Muscle layer of colon (tissue), 2 donors: Measurements from ENCODE around the gene FAM221B.

Experiments used
- H3K27ac ChIP-seq: one replicate; pipeline ENCODE4 v1.7.0; 2013; ENCODE audit warnings: low read depth, mild to moderate bottlenecking, low read length, moderate library complexity
- H3K27me3 ChIP-seq, 2 donors: one replicate each; pipeline ENCODE4 v1.7.0; 2013; ENCODE audit warnings: low read length in 2 of 2, mild to moderate bottlenecking in 2 of 2; ENCODE audit not compliant: insufficient read depth in 2 of 2, control insufficient read depth in 1 of 2
- H3K36me3 ChIP-seq: one replicate; pipeline ENCODE4 v1.7.0; 2013; ENCODE audit warnings: mild to moderate bottlenecking, low read length; ENCODE audit not compliant: insufficient read depth
- H3K4me1 ChIP-seq: one replicate; pipeline ENCODE4 v1.7.0; 2013; ENCODE audit warnings: mild to moderate bottlenecking, low read length; ENCODE audit not compliant: insufficient read depth
- H3K4me3 ChIP-seq, 2 donors: one replicate each; pipeline ENCODE4 v1.7.0; 2013; ENCODE audit warnings: low read length in 2 of 2, low read depth in 1 of 2, mild to moderate bottlenecking in 1 of 2, moderate library complexity in 1 of 2
- H3K9ac ChIP-seq: one replicate; pipeline ENCODE4 v1.7.0; 2013; ENCODE audit warnings: low read length
- H3K9me3 ChIP-seq: one replicate; pipeline ENCODE4 v1.7.0; 2013; ENCODE audit warnings: mild to moderate bottlenecking, low read length
- donor health status: abdominal sarcoma.
- donor health status: Adenocarcinoma of cecum.

FAM221B gene

DNA sequence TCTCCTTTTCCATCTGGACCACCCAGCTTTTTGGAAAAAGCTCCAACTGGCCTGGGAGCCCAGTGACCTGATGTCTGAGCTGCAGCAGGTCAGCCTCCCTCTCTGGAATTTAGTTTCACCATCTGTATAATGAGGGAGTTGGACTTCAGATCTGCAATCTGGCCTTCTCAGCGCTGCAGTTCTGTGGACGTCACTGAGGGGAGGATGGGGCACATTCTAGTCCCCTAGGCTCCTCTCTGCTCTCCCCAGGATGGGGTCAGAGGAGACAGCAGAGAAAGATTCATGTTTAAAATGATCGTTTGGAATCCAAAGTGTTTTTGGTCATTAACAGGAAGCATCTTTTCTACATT, 31.4 kb upstream of the FAM221B start:
- Histone ChIP-seq H3K4me1 (no peaks in the 10 kb centered on the region), H3K27me3 (no peaks in the 10 kb centered on the region), H3K36me3 (no peaks in the 10 kb centered on the region), H3K9me3 (no peaks in the 10 kb centered on the region), H3K9ac (no peak overlapping the region), H3K27ac (no peak overlapping the region), H3K4me3 (no peak overlapping the region)

DNA sequence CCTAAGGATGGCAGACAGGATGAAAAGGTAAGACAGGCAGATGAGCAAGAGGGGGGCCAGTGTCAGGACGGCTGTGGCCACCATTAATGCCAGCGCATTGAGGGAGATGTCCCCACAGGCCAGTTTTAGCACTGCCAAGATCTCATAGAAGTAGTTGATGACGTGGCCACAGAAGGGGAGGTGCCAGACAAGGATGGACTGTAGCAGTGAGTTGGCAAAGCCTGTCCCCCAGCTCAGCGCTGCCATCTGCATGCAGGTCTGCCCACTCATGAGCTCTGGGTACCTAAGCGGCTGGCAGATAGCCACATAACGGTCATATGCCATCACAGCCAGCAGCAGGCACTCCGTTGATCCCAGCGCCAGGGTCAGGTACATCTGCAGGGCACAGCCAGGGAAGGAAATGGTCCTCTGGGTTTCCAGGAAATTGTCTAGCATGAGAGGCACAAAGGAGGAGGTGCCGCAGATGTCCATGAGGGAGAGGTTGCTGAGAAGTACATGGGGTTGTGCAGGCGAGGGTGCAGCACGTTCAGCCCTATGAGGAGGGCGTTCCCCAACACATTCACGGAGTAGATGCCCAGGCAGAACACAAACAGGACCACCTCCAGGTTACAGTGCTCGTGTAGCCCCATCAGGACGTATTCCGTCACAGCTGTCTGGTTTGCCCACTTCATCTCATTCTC, 30.9 kb upstream of the FAM221B start:
- Histone ChIP-seq H3K9me3 (no peaks in the 10 kb centered on the region), H3K9ac (no peak overlapping the region), H3K4me3 (no peak overlapping the region), H3K4me1 (no peaks in the 10 kb centered on the region), H3K36me3 (no peaks in the 10 kb centered on the region), H3K27me3 (no peaks in the 10 kb centered on the region), H3K27ac (no peak overlapping the region)

DNA sequence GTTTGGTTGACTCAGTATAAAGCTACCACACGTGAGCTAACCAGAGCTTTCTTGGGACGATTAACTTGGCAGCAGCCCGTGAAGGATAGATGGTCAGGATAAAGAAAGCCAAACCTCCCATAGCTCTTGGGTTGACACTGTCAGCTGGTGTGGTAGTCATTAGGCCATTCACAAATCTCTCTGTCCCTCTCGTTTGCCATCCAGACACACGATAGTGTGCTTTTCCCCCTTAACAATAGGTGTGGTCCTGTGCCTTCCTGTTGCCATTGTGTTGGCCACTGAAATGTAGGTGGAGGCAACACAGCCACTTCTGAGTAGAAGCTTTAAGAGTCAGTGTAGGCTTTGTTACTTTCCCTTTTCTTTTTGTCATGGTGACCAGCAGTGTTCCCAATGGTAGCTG, 29.9 kb upstream of the FAM221B start:
- no peak overlapping the region for H3K9ac ChIP-seq
- no peaks in the 10 kb centered on the region for H3K9me3 ChIP-seq
- no peak overlapping the region for H3K27ac ChIP-seq
- peaks cover 9% of the 10 kb centered on the region for H3K36me3 ChIP-seq
- H3K4me1 ChIP-seq = no peaks in the 10 kb centered on the region
- no peaks in the 10 kb centered on the region for H3K27me3 ChIP-seq
- H3K4me3 ChIP-seq = no peak overlapping the region

DNA sequence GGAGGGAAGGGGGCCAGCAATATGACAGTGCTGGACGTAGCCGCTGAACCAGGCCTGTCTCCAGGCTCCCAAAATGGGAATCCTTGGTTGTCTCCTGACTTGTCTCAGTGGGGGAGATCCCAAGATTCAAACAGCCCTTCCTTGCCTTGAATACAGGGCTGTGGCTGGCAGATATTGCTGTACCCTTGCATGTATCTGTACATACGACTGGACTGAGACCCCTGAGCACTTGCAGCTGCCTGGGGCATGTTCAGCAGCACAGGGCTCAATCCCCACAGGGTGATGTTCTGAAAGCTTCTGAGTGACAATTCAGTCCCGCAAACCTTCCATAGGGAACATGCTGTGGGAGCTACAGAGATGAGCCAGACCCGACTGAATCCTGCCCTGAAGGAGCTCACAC, 28.4 kb upstream of the FAM221B start:
- no peak overlapping the region for H3K9ac ChIP-seq
- H3K36me3 ChIP-seq = peaks cover 16% of the 10 kb centered on the region
- no peak overlapping the region for H3K27ac ChIP-seq
- H3K27me3 ChIP-seq = no peaks in the 10 kb centered on the region
- no peaks in the 10 kb centered on the region for H3K4me1 ChIP-seq
- no peak overlapping the region for H3K4me3 ChIP-seq
- no peaks in the 10 kb centered on the region for H3K9me3 ChIP-seq

DNA sequence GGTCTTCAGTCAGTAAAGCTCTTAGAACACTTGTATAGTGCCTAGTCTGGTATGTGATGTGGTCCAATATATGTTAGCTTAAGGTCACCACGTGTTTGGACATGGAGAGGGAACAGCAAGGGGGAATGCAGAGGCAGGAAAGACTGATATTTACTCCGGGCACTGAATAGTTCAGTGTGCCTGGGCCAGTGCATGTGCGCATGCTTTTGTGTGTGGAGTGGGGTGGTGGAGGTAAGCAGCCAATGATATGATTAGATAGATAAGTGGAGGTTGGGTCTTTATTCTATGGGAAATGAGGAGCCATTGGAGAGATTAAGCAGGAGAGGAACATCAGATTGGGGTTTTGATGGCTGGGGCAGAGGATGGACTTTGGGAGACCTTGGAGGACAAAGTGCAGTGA, 27.7 kb upstream of the FAM221B start:
- H3K27me3 ChIP-seq = no peaks in the 10 kb centered on the region
- no peak overlapping the region for H3K27ac ChIP-seq
- H3K9me3 ChIP-seq = no peaks in the 10 kb centered on the region
- no peak overlapping the region for H3K9ac ChIP-seq
- H3K36me3 ChIP-seq = peaks cover 16% of the 10 kb centered on the region
- H3K4me3 ChIP-seq = no peak overlapping the region
- no peaks in the 10 kb centered on the region for H3K4me1 ChIP-seq

DNA sequence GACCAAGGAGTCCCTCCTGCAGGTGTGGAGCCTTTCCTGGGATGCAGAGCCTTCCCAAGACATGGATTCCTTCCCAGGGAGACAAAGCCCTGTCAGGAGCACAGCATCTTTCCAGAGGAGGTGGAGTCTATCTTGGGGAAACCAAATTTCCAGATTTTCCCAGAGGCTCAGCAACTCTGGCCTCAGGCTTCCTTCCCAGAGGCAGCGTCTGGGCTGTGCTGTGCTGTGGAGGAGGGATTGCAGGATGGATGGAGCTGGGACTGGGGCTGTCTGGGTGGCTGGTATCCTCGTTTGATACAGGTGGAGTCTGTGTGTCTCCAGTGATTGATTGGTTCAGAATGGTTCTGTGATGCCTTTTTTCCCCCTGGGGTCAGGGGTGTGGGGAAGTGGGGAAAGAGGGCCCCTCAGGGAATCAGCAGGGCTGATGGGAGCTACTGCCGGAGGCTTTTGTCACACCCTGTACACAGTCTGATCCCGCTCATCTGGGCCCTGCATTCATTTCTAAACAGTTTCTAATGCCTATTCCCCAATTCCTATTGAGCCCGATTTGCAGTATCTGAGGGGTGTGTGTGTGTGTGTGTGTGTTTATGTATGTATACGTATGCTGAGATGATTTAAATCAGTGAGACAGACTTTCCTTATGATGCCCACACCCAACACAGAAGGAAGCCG, 25.7 kb upstream of the FAM221B start:
- peaks cover 22% of the 10 kb centered on the region for H3K36me3 ChIP-seq
- no peak overlapping the region for H3K27ac ChIP-seq
- no peaks in the 10 kb centered on the region for H3K9me3 ChIP-seq
- H3K9ac ChIP-seq = no peak overlapping the region
- no peak overlapping the region for H3K4me3 ChIP-seq
- no peaks in the 10 kb centered on the region for H3K27me3 ChIP-seq
- H3K4me1 ChIP-seq = no peaks in the 10 kb centered on the region

DNA sequence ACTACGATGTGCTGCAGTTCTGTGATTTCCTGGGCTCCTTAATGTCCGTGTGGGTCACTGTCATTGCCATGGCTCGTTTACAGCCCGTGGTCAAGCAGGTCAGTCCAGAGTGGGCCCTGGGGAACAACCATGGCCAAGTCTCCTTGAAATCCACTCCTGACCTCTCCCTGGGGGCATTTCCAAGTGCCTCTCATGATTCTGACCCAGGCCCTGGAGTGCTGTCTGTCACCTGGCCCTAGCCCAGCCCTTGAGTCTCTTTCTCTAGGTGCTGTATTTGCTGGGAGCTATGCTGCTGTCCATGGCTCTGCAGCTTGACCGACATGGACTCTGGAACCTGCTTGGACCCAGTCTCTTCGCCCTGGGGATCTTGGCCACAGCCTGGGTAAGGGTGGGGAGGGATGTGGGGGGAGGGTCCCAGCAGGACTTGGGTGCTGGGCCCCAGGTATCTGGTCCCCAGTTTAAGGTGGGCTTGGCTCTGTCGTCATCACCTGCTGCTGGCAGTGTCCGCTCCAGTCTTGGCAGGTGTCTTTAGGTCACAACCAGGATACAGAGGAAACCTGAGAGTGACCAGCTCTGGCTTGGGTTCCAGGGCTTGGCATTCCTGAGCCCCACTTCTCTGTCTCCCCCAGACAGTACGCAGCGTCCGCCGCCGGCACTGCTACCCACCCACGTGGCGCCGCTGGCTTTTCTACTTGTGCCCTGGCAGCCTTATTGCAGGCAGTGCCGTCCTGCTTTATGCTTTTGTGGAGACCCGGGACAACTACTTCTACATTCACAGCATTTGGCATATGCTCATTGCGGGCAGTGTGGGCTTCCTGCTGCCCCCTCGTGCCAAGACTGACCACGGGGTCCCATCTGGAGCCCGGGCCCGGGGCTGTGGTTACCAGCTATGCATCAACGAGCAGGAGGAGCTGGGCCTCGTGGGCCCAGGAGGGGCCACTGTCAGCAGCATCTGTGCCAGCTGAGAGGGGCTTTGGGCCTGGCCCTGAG, 24.6 kb upstream of the FAM221B start:
- Histone ChIP-seq H3K9me3 (no peaks in the 10 kb centered on the region), H3K36me3 (peaks cover 22% of the 10 kb centered on the region), H3K4me3 (no peak overlapping the region), H3K4me1 (peaks cover 3% of the 10 kb centered on the region), H3K27me3 (no peaks in the 10 kb centered on the region), H3K9ac (no peak overlapping the region), H3K27ac (no peak overlapping the region)

DNA sequence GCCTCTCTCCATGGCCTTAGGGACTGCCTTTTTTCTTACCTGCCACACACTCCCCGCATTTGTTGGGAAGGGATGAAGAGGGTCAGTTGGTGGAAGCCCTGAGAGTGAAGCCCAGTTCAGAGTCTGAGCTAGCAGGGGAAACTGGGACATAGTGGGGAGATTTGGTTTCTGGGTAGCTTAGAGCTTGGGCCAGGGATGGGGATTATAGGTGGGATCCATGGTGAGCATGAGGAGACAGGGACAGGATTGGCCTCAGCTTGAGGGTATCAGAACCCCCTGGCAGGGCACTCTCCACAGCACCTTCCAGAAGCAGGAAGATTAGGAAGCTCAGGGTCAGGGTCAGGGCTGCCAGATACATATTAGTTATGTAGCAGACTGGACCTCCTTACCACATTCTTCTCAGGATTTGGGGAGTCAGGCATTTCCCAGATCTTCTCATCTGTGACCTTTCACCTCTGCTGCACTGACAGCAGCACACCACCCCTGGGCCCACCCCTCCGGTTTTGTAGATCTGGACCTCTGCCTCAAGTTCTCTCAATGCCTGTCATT, 23.8 kb upstream of the FAM221B start:
- Histone ChIP-seq H3K9ac (no peak overlapping the region), H3K4me1 (peaks cover 11% of the 10 kb centered on the region), H3K27me3 (no peaks in the 10 kb centered on the region), H3K4me3 (no peak overlapping the region), H3K27ac (no peak overlapping the region), H3K36me3 (peaks cover 28% of the 10 kb centered on the region), H3K9me3 (no peaks in the 10 kb centered on the region)

DNA sequence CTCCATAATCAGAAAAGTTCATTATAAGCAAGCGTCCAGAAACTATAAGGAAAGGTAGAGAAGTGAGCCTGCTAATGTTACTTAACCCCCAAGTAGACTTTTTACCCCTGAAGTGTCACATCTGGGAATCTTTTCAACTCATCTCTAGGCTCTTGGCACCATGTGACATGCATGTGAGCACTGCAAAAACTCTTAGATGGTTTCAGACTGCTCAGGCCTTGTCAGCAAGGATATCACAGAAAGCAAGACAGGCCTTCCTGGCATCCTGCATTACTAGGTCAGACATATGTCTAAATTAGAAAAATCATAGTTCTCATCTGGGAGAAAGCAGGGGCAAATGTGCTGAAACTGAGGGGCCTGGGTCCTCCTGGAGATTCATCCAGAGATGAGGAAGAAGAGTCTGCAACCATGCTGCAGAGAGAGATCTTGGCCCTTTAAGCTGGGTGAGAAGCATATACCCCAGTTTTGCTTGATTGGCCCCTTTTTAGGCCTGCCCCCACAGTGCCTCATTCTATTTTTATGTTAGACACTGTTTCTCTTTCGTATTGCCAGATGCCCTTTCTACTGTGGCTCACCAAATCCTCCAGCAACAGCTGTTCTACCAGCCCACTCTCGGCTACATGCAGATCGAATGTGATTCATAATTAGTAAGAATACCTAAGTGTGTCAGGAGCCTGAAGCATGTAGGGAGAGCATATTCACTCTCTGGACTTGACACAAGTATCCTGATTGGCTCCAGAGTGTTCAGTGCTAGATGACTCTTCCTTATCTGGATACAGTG, 19.4 kb upstream of the FAM221B start:
- H3K9ac ChIP-seq = no peak overlapping the region
- no peaks in the 10 kb centered on the region for H3K27me3 ChIP-seq
- peak overlapping the region; percentile 41 for H3K27ac ChIP-seq
- no peaks in the 10 kb centered on the region for H3K9me3 ChIP-seq
- peaks cover 24% of the 10 kb centered on the region for H3K36me3 ChIP-seq
- H3K4me3 ChIP-seq = no peak overlapping the region
- peaks cover 31% of the 10 kb centered on the region for H3K4me1 ChIP-seq

DNA sequence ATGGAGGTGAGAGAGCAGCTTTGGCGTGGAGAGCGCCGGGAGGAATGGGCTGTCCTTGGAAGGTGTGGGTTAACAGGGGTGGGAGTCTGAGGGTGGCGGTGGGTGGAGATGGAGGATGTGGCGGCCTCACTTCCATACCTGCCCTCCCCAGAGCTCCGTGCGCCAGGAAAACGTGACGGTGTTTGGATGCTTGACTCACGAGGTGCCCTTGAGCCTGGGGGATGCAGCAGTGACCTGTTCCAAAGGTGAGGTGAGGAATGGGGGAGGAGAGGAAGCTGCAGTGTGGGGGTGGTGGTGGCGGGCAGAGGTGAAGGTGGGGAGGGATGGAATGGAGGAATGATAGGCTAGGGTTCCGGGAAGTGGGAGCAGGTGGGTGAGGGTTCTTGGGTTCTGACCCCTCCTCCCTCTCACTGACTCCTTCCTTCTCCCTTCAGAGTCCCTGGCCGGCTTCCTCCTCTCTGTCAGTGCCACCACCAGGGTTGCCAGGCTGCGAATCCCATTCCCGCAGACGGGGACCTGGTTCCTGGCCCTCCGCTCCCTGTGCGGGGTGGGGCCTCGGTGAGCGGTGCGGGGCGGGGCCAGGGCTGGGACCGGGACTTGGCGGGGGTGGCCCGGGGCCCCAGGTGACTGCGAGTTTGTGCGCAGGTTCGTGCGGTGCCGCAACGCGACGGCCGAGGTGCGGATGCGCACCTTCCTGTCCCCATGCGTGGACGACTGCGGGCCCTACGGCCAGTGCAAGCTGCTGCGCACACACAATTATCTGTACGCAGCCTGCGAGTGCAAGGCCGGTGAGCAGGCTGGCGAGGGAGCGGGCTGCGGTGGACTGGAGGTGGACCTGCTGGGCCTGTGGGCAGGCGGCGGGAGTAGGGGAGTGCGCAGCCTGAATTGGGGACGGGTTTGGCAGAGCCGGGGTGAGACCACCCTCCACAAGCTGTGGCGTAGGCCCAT, 17.6 kb upstream of the FAM221B start:
- Histone ChIP-seq H3K4me3 (no peak overlapping the region), H3K27ac (peak overlapping the region; percentile 24), H3K9me3 (no peaks in the 10 kb centered on the region), H3K36me3 (peaks cover 24% of the 10 kb centered on the region), H3K9ac (no peak overlapping the region), H3K27me3 (no peaks in the 10 kb centered on the region), H3K4me1 (peaks cover 31% of the 10 kb centered on the region)
